Neural progenitor cell (in vitro differentiated cells): ENCODE data around the gene POMT2.

Experiments used
- CTCF ChIP-seq: fragments of 200-600 bp; sonication (generic); IDR thresholded peaks from 2 replicates; pipeline ENCODE4 v1.5.1; 2017; ENCODE audit warnings: antibody characterized with exemption, mild to moderate bottlenecking
- EZH2 ChIP-seq: fragments of 200-600 bp; sonication (generic); IDR thresholded peaks from 2 replicates; pipeline ENCODE4 v1.6.1; 2017; ENCODE audit warnings: antibody characterized with exemption, mild to moderate bottlenecking, moderate library complexity
- EZH2phosphoT487 ChIP-seq: fragments of 200-600 bp; sonication (generic); IDR thresholded peaks from 2 replicates; pipeline ENCODE4 v1.6.1; 2017; ENCODE audit warnings: antibody characterized with exemption

GRCh38 chr14:77311217-77311616, 9.5 kb downstream of the POMT2 start:
- TF ChIP-seq CTCF (no peak), EZH2phosphoT487 (no peak), EZH2 (no peak)
